ENCODE measurements around the gene IP6K2. TPM values are rescaled to one million over a fixed set of nuclear protein-coding genes. Genes with fewer than 3 reads are reported as not detected.

The IP6K2 gene
- total RNA-seq, 1 donor from 2014 or later, result 182 TPM

DNA sequence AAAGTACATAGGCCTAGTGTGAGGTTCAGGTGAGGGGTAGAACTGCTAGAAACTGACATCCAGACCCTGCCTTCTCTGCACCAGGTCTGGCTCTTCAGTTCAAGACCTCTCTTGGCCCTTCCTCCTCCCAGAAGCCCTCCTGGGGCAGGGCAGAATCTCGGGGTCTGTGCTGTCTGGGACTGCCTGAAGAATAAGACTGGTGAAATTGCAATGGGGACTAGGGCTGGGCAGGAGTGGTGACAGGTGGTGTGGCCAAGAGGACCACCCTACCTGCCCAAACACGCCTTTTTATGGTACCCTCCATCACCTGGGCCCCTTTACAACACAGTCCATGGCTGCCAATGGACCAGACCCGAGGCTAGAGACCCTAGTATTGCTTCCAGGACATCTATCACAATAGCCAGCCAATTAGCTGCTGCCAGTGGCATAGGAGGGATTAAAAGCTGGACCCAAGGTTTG lies 29.8 kb downstream of the IP6K2 start:
- peak overlapping the region; percentile 28 for H3K27ac Mint-ChIP-seq (ENCODE audit: unreplicated experiment)
- no peak overlapping the region for H3K4me3 Mint-ChIP-seq (ENCODE audit: unreplicated experiment)
- no peak for DNase-seq
- H3K36me3 Mint-ChIP-seq (ENCODE audit: unreplicated experiment), result peaks cover 7% of the 10 kb centered on the region
- peaks cover 9% of the 10 kb centered on the region for H3K27me3 Mint-ChIP-seq (ENCODE audit: unreplicated experiment)
- peaks cover 13% of the 10 kb centered on the region for H3K4me1 Mint-ChIP-seq (ENCODE audit: low read depth, unreplicated experiment)
- H3K9me3 Mint-ChIP-seq (ENCODE audit: unreplicated experiment), result peaks cover 7% of the 10 kb centered on the region
- TF ChIP-seq, protein P1, sequence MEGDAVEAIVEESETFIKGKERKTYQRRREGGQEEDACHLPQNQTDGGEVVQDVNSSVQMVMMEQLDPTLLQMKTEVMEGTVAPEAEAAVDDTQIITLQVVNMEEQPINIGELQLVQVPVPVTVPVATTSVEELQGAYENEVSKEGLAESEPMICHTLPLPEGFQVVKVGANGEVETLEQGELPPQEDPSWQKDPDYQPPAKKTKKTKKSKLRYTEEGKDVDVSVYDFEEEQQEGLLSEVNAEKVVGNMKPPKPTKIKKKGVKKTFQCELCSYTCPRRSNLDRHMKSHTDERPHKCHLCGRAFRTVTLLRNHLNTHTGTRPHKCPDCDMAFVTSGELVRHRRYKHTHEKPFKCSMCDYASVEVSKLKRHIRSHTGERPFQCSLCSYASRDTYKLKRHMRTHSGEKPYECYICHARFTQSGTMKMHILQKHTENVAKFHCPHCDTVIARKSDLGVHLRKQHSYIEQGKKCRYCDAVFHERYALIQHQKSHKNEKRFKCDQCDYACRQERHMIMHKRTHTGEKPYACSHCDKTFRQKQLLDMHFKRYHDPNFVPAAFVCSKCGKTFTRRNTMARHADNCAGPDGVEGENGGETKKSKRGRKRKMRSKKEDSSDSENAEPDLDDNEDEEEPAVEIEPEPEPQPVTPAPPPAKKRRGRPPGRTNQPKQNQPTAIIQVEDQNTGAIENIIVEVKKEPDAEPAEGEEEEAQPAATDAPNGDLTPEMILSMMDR (IDR thresholded peaks at IDR 0.05; ENCODE audit: partially characterized antibody, unreplicated experiment), result no peak

DNA sequence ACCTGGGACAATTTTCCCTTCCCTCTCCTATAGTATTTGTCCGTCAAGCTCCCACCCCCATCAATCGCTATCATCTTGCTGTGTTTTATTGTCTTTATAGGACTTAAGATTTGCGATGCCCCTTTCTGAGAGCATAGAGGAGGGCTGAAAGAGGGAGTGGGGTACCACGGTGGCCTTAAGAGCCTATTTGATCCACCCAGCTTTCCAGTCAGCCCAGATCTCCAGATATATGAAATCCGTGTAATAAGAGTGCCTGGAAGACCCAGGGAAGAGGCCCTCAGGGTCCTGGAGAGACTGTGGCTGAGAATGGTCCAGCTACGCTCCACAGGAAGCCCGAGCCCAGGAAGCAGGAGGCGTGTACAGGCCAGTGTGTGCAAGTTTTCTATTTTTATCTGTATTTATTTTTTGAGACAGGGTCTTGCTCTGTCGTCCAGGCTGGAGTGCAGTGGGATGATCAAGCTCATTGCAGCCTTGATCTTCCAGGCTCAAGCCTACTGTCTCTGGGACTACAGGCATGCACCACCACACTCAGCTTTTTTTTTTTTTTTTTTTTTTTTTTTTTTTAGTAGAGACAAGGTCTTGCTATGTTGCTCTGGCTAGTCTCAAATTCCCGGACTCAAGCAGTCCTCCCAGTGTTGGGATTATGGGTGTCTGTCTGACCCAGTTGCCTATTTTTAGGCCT lies 30.3 kb downstream of the IP6K2 start:
- no peak for DNase-seq
- peaks cover 7% of the 10 kb centered on the region for H3K36me3 Mint-ChIP-seq (ENCODE audit: unreplicated experiment)
- H3K27ac Mint-ChIP-seq (ENCODE audit: unreplicated experiment), result peak overlapping the region; percentile 90

GRCh38 chr3:48685603-48686511 lies 31.2 kb downstream of the IP6K2 start, which contains the start of gene NCKIPSD:
NCKIPSD (minus strand) TSS chr3:48685915; CDS start chr3:48685807, 108 bp downstream.
- Mint-ChIP-seq H3K9me3 (ENCODE audit: unreplicated experiment) (peaks cover 7% of the 10 kb centered on the region), H3K4me3 (ENCODE audit: unreplicated experiment) (peak within 1 kb of the TSS; percentile 92), H3K27me3 (ENCODE audit: unreplicated experiment) (peaks cover 9% of the 10 kb centered on the region), H3K4me1 (ENCODE audit: low read depth, unreplicated experiment) (peaks cover 13% of the 10 kb centered on the region), H3K27ac (ENCODE audit: unreplicated experiment) (peak within 1 kb of the TSS; percentile 90), H3K36me3 (ENCODE audit: unreplicated experiment) (peaks cover 5% of the 10 kb centered on the region)
- DNase-seq, result peak; percentile 93
- TF ChIP-seq, protein P1 (IDR thresholded peaks at IDR 0.05; ENCODE audit: partially characterized antibody, unreplicated experiment), result peak; percentile 92

More for the DNA sequence above, 30.3 kb downstream of the IP6K2 start:
- TF ChIP-seq, protein P1 (IDR thresholded peaks at IDR 0.05; ENCODE audit: partially characterized antibody, unreplicated experiment), result no peak
- Mint-ChIP-seq H3K9me3 (ENCODE audit: unreplicated experiment) (peaks cover 7% of the 10 kb centered on the region), H3K27me3 (ENCODE audit: unreplicated experiment) (peaks cover 9% of the 10 kb centered on the region), H3K4me3 (ENCODE audit: unreplicated experiment) (peak overlapping the region; percentile 89), H3K4me1 (ENCODE audit: low read depth, unreplicated experiment) (peaks cover 13% of the 10 kb centered on the region)

DNA sequence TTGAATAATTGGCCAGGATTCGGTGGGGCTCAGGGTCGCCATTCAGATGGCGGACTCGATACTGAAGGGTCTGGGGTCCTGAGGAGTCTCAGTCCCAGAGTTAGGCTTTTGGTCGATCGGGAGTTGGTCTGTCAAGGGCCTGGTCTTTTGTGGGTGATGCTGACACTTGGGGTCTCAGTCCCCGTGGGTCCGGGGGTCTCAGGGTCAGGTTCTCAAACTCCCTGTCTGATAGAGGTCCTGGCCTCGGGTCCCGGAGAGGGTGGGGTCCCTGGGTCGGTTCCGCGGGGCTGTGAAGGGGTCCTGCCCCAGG lies 31.8 kb downstream of the IP6K2 start:
- H3K36me3 Mint-ChIP-seq (ENCODE audit: unreplicated experiment), result peaks cover 11% of the 10 kb centered on the region
- peaks cover 9% of the 10 kb centered on the region for H3K27me3 Mint-ChIP-seq (ENCODE audit: unreplicated experiment)
- DNase-seq, result no peak
- peak overlapping the region; percentile 55 for H3K27ac Mint-ChIP-seq (ENCODE audit: unreplicated experiment)
- H3K9me3 Mint-ChIP-seq (ENCODE audit: unreplicated experiment), result peaks cover 7% of the 10 kb centered on the region
- H3K4me1 Mint-ChIP-seq (ENCODE audit: low read depth, unreplicated experiment), result peaks cover 16% of the 10 kb centered on the region
- H3K4me3 Mint-ChIP-seq (ENCODE audit: unreplicated experiment), result peak overlapping the region; percentile 92
- TF ChIP-seq, protein P1 (IDR thresholded peaks at IDR 0.05; ENCODE audit: partially characterized antibody, unreplicated experiment), result no peak
